Endothelial cell of umbilical vein (primary cell): ENCODE results near the gene MSH5. TPM values are rescaled to one million over a fixed set of nuclear protein-coding genes. Genes with fewer than 3 reads are reported as not detected.

ENCODE experiments used
- BruUV-seq: library from RNA; stranded (reverse); fragments of 400-500 nt; replicated peaks from 2 replicates; lab custom pipeline; 2021; lab: Mats Ljungman, UMichigan
- CTCF ChIA-PET: fragments of 300-600, 350-600 bp; sonication (Branson Sonifier 250); formaldehyde crosslinking; loops from one replicate; lab custom pipeline; 2021; ENCODE audit warnings: antibody characterized with exemption, inconsistent platforms; lab: Charles Lee
- POLR2A ChIA-PET: fragments of 300-600, 350-600 bp; sonication (Branson Sonifier 250); formaldehyde crosslinking; loops from one replicate; lab custom pipeline; 2021; ENCODE audit warnings: antibody characterized with exemption, inconsistent platforms; lab: Charles Lee
- DNase-seq: peaks from one replicate; pipeline ENCODE4 v3.0.0-alpha.2; 2011; ENCODE audit warnings: low read depth, low spot score
- FAIRE-seq: peaks from 2 replicates; lab custom pipeline; 2011; peaks lifted over from hg19 to GRCh38; lab: Jason Lieb, UNC
- H2AFZ ChIP-seq: 2 replicates; pipeline ENCODE4 v1.6.0; 2012; ENCODE audit warnings: low read depth, low read length, control low read depth, inconsistent platforms
- H3K27ac ChIP-seq: 2 replicates; pipeline ENCODE4 v1.5.1; 2011; ENCODE audit warnings: low read depth, mild to moderate bottlenecking, control low read depth, low read length, moderate library complexity; ENCODE audit not compliant: insufficient read depth
- H3K27me3 ChIP-seq, 2 experiments: 2 replicates each; pipeline versions ENCODE4 v1.6.0 to v1.6.1; 2011; ENCODE audit warnings: low read length in 2 of 2, mixed read lengths in 1 of 2; ENCODE audit not compliant: control insufficient read depth in 2 of 2, insufficient read depth in 2 of 2
- H3K36me3 ChIP-seq, 2 experiments: 2 replicates in 1 of 2; 3 replicates in 1 of 2; pipeline ENCODE4 v1.5.1; 2011; ENCODE audit warnings: low read length in 2 of 2, mild to moderate bottlenecking in 1 of 2, moderate library complexity in 1 of 2; ENCODE audit not compliant: control insufficient read depth in 2 of 2, insufficient read depth in 2 of 2; ENCODE audit errors: extremely low read depth in 1 of 2
- H3K4me1 ChIP-seq: 3 replicates; pipeline ENCODE4 v1.5.1; 2011; ENCODE audit warnings: mild to moderate bottlenecking, low read length; ENCODE audit not compliant: control insufficient read depth, insufficient read depth; ENCODE audit errors: extremely low read depth
- H3K4me2 ChIP-seq: 2 replicates; pipeline ENCODE4 v1.6.1; 2011; ENCODE audit warnings: low read length, control low read depth, mixed read lengths; ENCODE audit not compliant: insufficient read depth
- H3K4me3 ChIP-seq, 3 experiments: fragments of 200-600 bp in 1 of 3; sonication (generic), shearing (Covaris generic) in 1 of 3; replicated peaks in 1 of 3; 2 replicates each; pipeline ENCODE4 v1.5.1; 2011 to 2016; ENCODE audit warnings: control low read depth in 3 of 3, low read length in 3 of 3, mild to moderate bottlenecking in 2 of 3, inconsistent platforms in 1 of 3, low read depth in 1 of 3, moderate library complexity in 1 of 3; ENCODE audit not compliant: insufficient read depth in 1 of 3
- H3K79me2 ChIP-seq: 2 replicates; pipeline ENCODE4 v1.6.0; 2012; ENCODE audit warnings: low read length, inconsistent platforms; ENCODE audit not compliant: control insufficient read depth, insufficient read depth
- H3K9ac ChIP-seq: replicated peaks from 2 replicates; pipeline ENCODE3; 2011; ENCODE audit warnings: low read length, control low read depth; ENCODE audit not compliant: insufficient read depth; ENCODE audit errors: extremely low read depth
- H3K9me1 ChIP-seq: replicated peaks from 3 replicates; pipeline ENCODE4 v1.6.0; 2011; ENCODE audit warnings: mild to moderate bottlenecking, low read length; ENCODE audit not compliant: control insufficient read depth, insufficient read depth; ENCODE audit errors: extremely low read depth
- H3K9me3 ChIP-seq: replicated peaks from 2 replicates; pipeline ENCODE4 v1.5.1; 2012; ENCODE audit warnings: low read length, inconsistent platforms; ENCODE audit not compliant: control insufficient read depth, insufficient read depth
- H4K20me1 ChIP-seq: replicated peaks from 2 replicates; pipeline ENCODE3; 2011; ENCODE audit warnings: mild to moderate bottlenecking, low read length; ENCODE audit not compliant: control insufficient read depth, insufficient read depth; ENCODE audit errors: extremely low read depth
- EZH2 ChIP-seq: IDR thresholded peaks from 2 replicates; pipeline ENCODE4 v1.6.1; 2012; ENCODE audit warnings: borderline replicate concordance, low read depth, mild to moderate bottlenecking, moderate library complexity, low read length, inconsistent platforms; ENCODE audit not compliant: severe bottlenecking
- FOS ChIP-seq: IDR thresholded peaks from 2 replicates; pipeline ENCODE4 v1.6.1; 2011; ENCODE audit warnings: mild to moderate bottlenecking, low read length, moderate library complexity, borderline replicate concordance; ENCODE audit not compliant: insufficient read depth
- GATA2 ChIP-seq: IDR thresholded peaks from 2 replicates; pipeline ENCODE4 v1.7.0; 2011; ENCODE audit warnings: low read depth, mild to moderate bottlenecking, moderate library complexity, mixed read lengths, low read length; ENCODE audit not compliant: insufficient read length, insufficient read depth
- JUN ChIP-seq: IDR thresholded peaks from 2 replicates; pipeline ENCODE4 v1.6.1; 2011; ENCODE audit warnings: borderline replicate concordance, low read depth; ENCODE audit not compliant: insufficient read length, insufficient read depth
- MYC ChIP-seq: IDR thresholded peaks from one replicate; pipeline ENCODE4 v1.6.1; 2011; ENCODE audit warnings: mild to moderate bottlenecking, low read depth, low read length
- POLR2A ChIP-seq: IDR thresholded peaks from 2 replicates; pipeline ENCODE4 v1.6.1; 2012; ENCODE audit warnings: low read depth, mild to moderate bottlenecking, control low read depth, low read length
- POLR2AphosphoS5 ChIP-seq: IDR thresholded peaks from 2 replicates; pipeline ENCODE4 v1.6.1; 2012; ENCODE audit warnings: low read depth, mild to moderate bottlenecking, control low read depth, low read length, moderate library complexity; ENCODE audit not compliant: insufficient read depth
- dilution Hi-C: fragments of 300-500 bp; cut with MboI; formaldehyde crosslinking; loops from one replicate; pipeline ENCODE4 v1.15.0; 2019; ENCODE audit warnings: low sequenced_read_pairs; ENCODE audit not compliant: extremely low pct_ligation_motif_present
- intact Hi-C: fragments of 100-400 bp; cut with micrococcal nuclease; formaldehyde crosslinking; loops from one replicate; pipeline ENCODE4 v1.10.0; 2022
- polyA plus RNA-seq, 4 experiments: library from polyadenylated mRNA; depleted of rRNA in 3 of 4; stranded (reverse) in 3 of 4; unstranded in 1 of 4; fragments of >200 nt; gene quantifications; 2 replicates each; pipeline versions ENCODE4 v1.2.1 to v1.2.3, GENCODE V29; 2011 to 2012; ENCODE audit warnings: missing spikeins in 1 of 4
- total RNA-seq: library from RNA; stranded (reverse); gene quantifications from 2 replicates; pipeline ENCODE4 v1.2.3, GENCODE V29; 2021
- TF ChIP-seq, protein P1 (sequence below), 2 donors: IDR thresholded peaks; 1 replicate in 1 of 2; 2 replicates in 1 of 2; pipeline ENCODE4 v1.5.1; 2011; ENCODE audit warnings: low read length in 2 of 2, mild to moderate bottlenecking in 2 of 2, moderate library complexity in 2 of 2, control low read depth in 1 of 2, inconsistent platforms in 1 of 2, low read depth in 1 of 2; ENCODE audit not compliant: insufficient read depth in 1 of 2; ENCODE audit errors: extremely low read depth in 1 of 2
- TF ChIP-seq, protein P2 (sequence below): IDR thresholded peaks from 2 replicates; pipeline ENCODE4 v1.6.1; 2011; ENCODE audit not compliant: insufficient read depth, insufficient read length

MSH5 gene
- total and polyA plus RNA-seq, 2 donors (not counting 3 experiments of a cell fraction or from before 2014, with no cell fraction given), result 27.1 to 43.8 TPM

DNA sequence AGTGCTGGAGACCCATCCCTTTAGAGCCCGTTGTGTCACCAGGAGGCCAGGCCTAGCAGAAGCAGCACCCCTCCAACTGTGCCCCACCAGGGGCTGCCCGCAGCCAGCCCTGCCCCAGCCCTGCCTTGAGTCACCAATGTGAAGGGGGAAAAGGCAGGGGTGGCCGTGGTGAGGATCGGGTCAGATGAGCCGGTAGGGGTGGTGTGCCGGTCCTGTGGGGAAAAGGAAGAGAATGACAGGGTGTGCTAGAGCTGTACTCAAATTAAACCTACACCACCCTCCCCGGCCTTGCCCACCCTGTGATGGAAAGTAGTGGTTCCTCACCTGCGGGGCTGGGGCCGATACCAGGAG lies 25.7 kb downstream of the MSH5 start:
- TF ChIP-seq JUN (no peak), FOS (no peak), POLR2AphosphoS5 (no peak), POLR2A (no peak), MYC (no peak), EZH2 (no peak), GATA2 (no peak)
- TF ChIP-seq, protein P1, sequence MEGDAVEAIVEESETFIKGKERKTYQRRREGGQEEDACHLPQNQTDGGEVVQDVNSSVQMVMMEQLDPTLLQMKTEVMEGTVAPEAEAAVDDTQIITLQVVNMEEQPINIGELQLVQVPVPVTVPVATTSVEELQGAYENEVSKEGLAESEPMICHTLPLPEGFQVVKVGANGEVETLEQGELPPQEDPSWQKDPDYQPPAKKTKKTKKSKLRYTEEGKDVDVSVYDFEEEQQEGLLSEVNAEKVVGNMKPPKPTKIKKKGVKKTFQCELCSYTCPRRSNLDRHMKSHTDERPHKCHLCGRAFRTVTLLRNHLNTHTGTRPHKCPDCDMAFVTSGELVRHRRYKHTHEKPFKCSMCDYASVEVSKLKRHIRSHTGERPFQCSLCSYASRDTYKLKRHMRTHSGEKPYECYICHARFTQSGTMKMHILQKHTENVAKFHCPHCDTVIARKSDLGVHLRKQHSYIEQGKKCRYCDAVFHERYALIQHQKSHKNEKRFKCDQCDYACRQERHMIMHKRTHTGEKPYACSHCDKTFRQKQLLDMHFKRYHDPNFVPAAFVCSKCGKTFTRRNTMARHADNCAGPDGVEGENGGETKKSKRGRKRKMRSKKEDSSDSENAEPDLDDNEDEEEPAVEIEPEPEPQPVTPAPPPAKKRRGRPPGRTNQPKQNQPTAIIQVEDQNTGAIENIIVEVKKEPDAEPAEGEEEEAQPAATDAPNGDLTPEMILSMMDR (IDR thresholded peaks at IDR 0.05; ENCODE audit: extremely low read depth in 1 of 2, insufficient read depth in 1 of 2, low read depth in 1 of 2, low read length in 2 of 2), result no peak
- TF ChIP-seq, protein P2, sequence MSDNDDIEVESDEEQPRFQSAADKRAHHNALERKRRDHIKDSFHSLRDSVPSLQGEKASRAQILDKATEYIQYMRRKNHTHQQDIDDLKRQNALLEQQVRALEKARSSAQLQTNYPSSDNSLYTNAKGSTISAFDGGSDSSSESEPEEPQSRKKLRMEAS, result no peak
- Histone ChIP-seq H3K27ac (no peak overlapping the region), H3K9me3 (no peaks in the 10 kb centered on the region), H4K20me1 (no peaks in the 10 kb centered on the region), H3K9ac (no peak overlapping the region), H3K4me2 (no peak overlapping the region), H3K9me1 (no peaks in the 10 kb centered on the region), H3K4me3 (no peak overlapping the region), H3K27me3 (no peaks in the 10 kb centered on the region), H3K79me2 (no peaks in the 10 kb centered on the region), H2AFZ (no peak overlapping the region), H3K4me1 (no peaks in the 10 kb centered on the region), H3K36me3 (no peaks in the 10 kb centered on the region)
- dilution Hi-C loops (no loop called here), intact Hi-C loops (no loop called here)
- ChIA-PET POLR2A (interaction anchor here (0.8 kb wide), 1 partner anchor 36 kb away, joined by 3 read pairs; no protein-coding TSS in a partner anchor), CTCF (interaction anchor here (1.0 to 1.7 kb wide), 3 partner anchors 9 to 36 kb away, joined by 3 to 6 read pairs (median 3); no protein-coding TSS in a partner anchor)
- DNase-seq (no peak), FAIRE-seq (no peak)
- BruUV-seq, result no TSS peak
